Measurements from ENCODE around the gene NRDE2.

NRDE2 gene

GRCh38 chr14:90305176-90305601, 26.6 kb downstream of the NRDE2 start:
- TF ChIP-seq GABPA (IDR thresholded peaks at IDR 0.05; ENCODE audit: low read depth) (no peak), CTCF (IDR thresholded peaks at IDR 0.05; ENCODE audit: insufficient read depth, low read length) (no peak), REST (IDR thresholded peaks at IDR 0.05; ENCODE audit: insufficient replicate concordance, low read depth) (no peak), POLR2AphosphoS5 (IDR thresholded peaks at IDR 0.05; ENCODE audit: low read depth) (no peak), SPI1 (IDR thresholded peaks at IDR 0.05; ENCODE audit: borderline replicate concordance, low read depth) (no peak)
- H3K27me3 ChIP-seq (ENCODE audit: insufficient read depth, poor library complexity, severe bottlenecking), result no peaks in the 10 kb centered on the region
- H3K27ac ChIP-seq (replicated peaks), result no peak overlapping the region
- DNase-seq (ENCODE audit: low read depth in 1 of 2, low spot score in 1 of 2), result no peak
- H3K4me3 ChIP-seq (replicated peaks; ENCODE audit: insufficient read depth, low read length), result no peak overlapping the region

GRCh38 chr14:90304502-90304901, 27.2 kb downstream of the NRDE2 start:
- DNase-seq (ENCODE audit: low read depth in 1 of 2, low spot score in 1 of 2), result no peak
- Histone ChIP-seq H3K27me3 (ENCODE audit: insufficient read depth, poor library complexity, severe bottlenecking) (no peaks in the 10 kb centered on the region), H3K4me3 (replicated peaks; ENCODE audit: insufficient read depth, low read length) (no peak overlapping the region), H3K27ac (replicated peaks) (no peak overlapping the region)
- TF ChIP-seq POLR2AphosphoS5 (IDR thresholded peaks at IDR 0.05; ENCODE audit: low read depth), result no peak
- no peak for TF ChIP-seq GABPA (IDR thresholded peaks at IDR 0.05; ENCODE audit: low read depth)
- no peak for TF ChIP-seq SPI1 (IDR thresholded peaks at IDR 0.05; ENCODE audit: borderline replicate concordance, low read depth)
- no peak for TF ChIP-seq REST (IDR thresholded peaks at IDR 0.05; ENCODE audit: insufficient replicate concordance, low read depth)
- TF ChIP-seq CTCF (IDR thresholded peaks at IDR 0.05; ENCODE audit: insufficient read depth, low read length), result no peak

GRCh38 chr14:90303473-90303872, 28.3 kb downstream of the NRDE2 start:
- no peak for DNase-seq (ENCODE audit: low read depth in 1 of 2, low spot score in 1 of 2)
- TF ChIP-seq REST (IDR thresholded peaks at IDR 0.05; ENCODE audit: insufficient replicate concordance, low read depth) (no peak), CTCF (IDR thresholded peaks at IDR 0.05; ENCODE audit: insufficient read depth, low read length) (no peak)
- Histone ChIP-seq H3K4me3 (replicated peaks; ENCODE audit: insufficient read depth, low read length) (no peak overlapping the region), H3K27me3 (ENCODE audit: insufficient read depth, poor library complexity, severe bottlenecking) (no peaks in the 10 kb centered on the region), H3K27ac (replicated peaks) (no peak overlapping the region)

All from HL-60 (cell line).